CD4-positive, alpha-beta T cell treated with Interleukin-4 for 4 hours (primary cell): ENCODE results near the gene BMAL1.
A peak's percentile ranks its signal among the peaks of the same experiment; 100 is the strongest.

ENCODE experiments used
- DNase-seq: peaks from one replicate; pipeline ENCODE4 v3.0.0-alpha.2; 2020

BMAL1 gene

GRCh38 chr11:13294178-13294577 lies 16.6 kb downstream of the BMAL1 start:
- DNase-seq, result no peak

GRCh38 chr11:13294771-13295579 lies 17.4 kb downstream of the BMAL1 start:
- DNase-seq, result no peak

GRCh38 chr11:13297308-13297916 lies 19.8 kb downstream of the BMAL1 start:
- no peak for DNase-seq

GRCh38 chr11:13297917-13298356 lies 20.3 kb downstream of the BMAL1 start:
- peak; percentile 17 for DNase-seq

GRCh38 chr11:13298765-13299164 lies 21.2 kb downstream of the BMAL1 start:
- no peak for DNase-seq

GRCh38 chr11:13301522-13301921 lies 23.9 kb downstream of the BMAL1 start:
- DNase-seq, result no peak

GRCh38 chr11:13302420-13302958 lies 24.9 kb downstream of the BMAL1 start:
- no peak for DNase-seq

- DNase-seq, result no peak
Measured at GRCh38 chr11:13303668-13304649, 26.4 kb downstream of the BMAL1 start.

GRCh38 chr11:13304655-13305335 lies 27.2 kb downstream of the BMAL1 start:
- no peak for DNase-seq

- DNase-seq, result no peak
Measured at GRCh38 chr11:13308704-13309103, 31.1 kb downstream of the BMAL1 start.

- DNase-seq, result no peak
Measured at GRCh38 chr11:13309156-13309555, 31.6 kb downstream of the BMAL1 start.

GRCh38 chr11:13310443-13310842 lies 32.9 kb downstream of the BMAL1 start:
- DNase-seq, result no peak

- no peak for DNase-seq
Measured at GRCh38 chr11:13311570-13311969, 34.0 kb downstream of the BMAL1 start.

GRCh38 chr11:13313005-13313819 lies 35.6 kb downstream of the BMAL1 start:
- no peak for DNase-seq

GRCh38 chr11:13314676-13315394 lies 37.2 kb downstream of the BMAL1 start:
- DNase-seq, result no peak

GRCh38 chr11:13315517-13316432 lies 38.2 kb downstream of the BMAL1 start:
- no peak for DNase-seq

- no peak for DNase-seq
Measured at GRCh38 chr11:13316528-13316961, 39.0 kb downstream of the BMAL1 start.

GRCh38 chr11:13317293-13318080 lies 39.9 kb downstream of the BMAL1 start:
- no peak for DNase-seq
